Activated naive CD4-positive, alpha-beta T cell treated with anti-CD3 and anti-CD28 coated beads, Interleukin-2, amount 10 ng/mL, durations not matched to agents 7 days and 5 days (primary cell): ENCODE data around the gene MLLT3.
"Not testable (repeated sequence)": the region's sequence is repeated elsewhere in the genome, so short reads cannot be mapped to it uniquely, and the experiment has no call there.

Source experiments
- CTCF ChIA-PET: fragments of 350-600 bp; sonication (Branson Sonifier 250); formaldehyde crosslinking; loops from one replicate; lab custom pipeline; 2021; ENCODE audit warnings: antibody characterized with exemption; lab: Charles Lee
- DNase-seq: peaks from one replicate; pipeline ENCODE4 v3.0.0-alpha.2; 2020
- H3K27ac Mint-ChIP-seq: one replicate; pipeline ENCODE4 v1.8.0; 2021; ENCODE audit warnings: mild to moderate bottlenecking, moderate library complexity, mixed read lengths
- H3K27me3 Mint-ChIP-seq: one replicate; pipeline ENCODE4 v1.8.0; 2021; ENCODE audit warnings: mild to moderate bottlenecking, mixed read lengths
- H3K36me3 Mint-ChIP-seq: one replicate; pipeline ENCODE4 v1.8.0; 2021; ENCODE audit warnings: mixed read lengths
- H3K4me1 Mint-ChIP-seq: one replicate; pipeline ENCODE4 v1.8.0; 2021; ENCODE audit warnings: mixed read lengths
- H3K4me3 Mint-ChIP-seq: one replicate; pipeline ENCODE4 v1.8.0; 2021; ENCODE audit warnings: mild to moderate bottlenecking, moderate library complexity, mixed read lengths
- H3K9me3 Mint-ChIP-seq: one replicate; pipeline ENCODE4 v1.8.0; 2021; ENCODE audit warnings: mixed read lengths

Gene MLLT3

GRCh38 chr9:20622330-20623020, at the start of gene MLLT3:
TSS of gene MLLT3 (minus strand) at chr9:20622499.
- peaks cover 29% of the 10 kb centered on the region for H3K36me3 Mint-ChIP-seq
- H3K27ac Mint-ChIP-seq = peak within 1 kb of the TSS; percentile 99
- DNase-seq = peak; percentile 98
- peaks cover 43% of the 10 kb centered on the region for H3K4me1 Mint-ChIP-seq
- H3K4me3 Mint-ChIP-seq = peak within 1 kb of the TSS; percentile 98
- CTCF ChIA-PET = interaction anchor here (0.7 to 1.8 kb wide), 12 partner anchors 17 to 676 kb away, joined by 3 to 7 read pairs (median 4); partner anchors contain the start of gene FOCAD
- H3K27me3 Mint-ChIP-seq = no peaks in the 10 kb centered on the region
- H3K9me3 Mint-ChIP-seq = no peaks in the 10 kb centered on the region

- Mint-ChIP-seq H3K4me1 (no peaks in the 10 kb centered on the region), H3K9me3 (no peaks in the 10 kb centered on the region), H3K4me3 (no peak overlapping the region), H3K27ac (no peak overlapping the region), H3K27me3 (peaks cover 3% of the 10 kb centered on the region), H3K36me3 (peaks cover 7% of the 10 kb centered on the region)
- no peak for DNase-seq
- CTCF ChIA-PET = interaction anchor here (1.2 kb wide), 1 partner anchor 8 kb away, joined by 3 read pairs; no protein-coding TSS in a partner anchor
Observed at GRCh38 chr9:20671635-20672034, 49.3 kb upstream of the MLLT3 start.

- Mint-ChIP-seq H3K27me3 (peaks cover 3% of the 10 kb centered on the region), H3K36me3 (peaks cover 4% of the 10 kb centered on the region), H3K9me3 (no peaks in the 10 kb centered on the region), H3K4me3 (no peak overlapping the region), H3K4me1 (no peaks in the 10 kb centered on the region), H3K27ac (no peak overlapping the region)
- DNase-seq = no peak
- CTCF ChIA-PET = interaction anchor here (1.2 kb wide), 1 partner anchor 10 kb away, joined by 3 read pairs; no protein-coding TSS in a partner anchor
Observed at GRCh38 chr9:20670395-20670794, 48.1 kb upstream of the MLLT3 start.

GRCh38 chr9:20664501-20664900, 42.2 kb upstream of the MLLT3 start:
- CTCF ChIA-PET = no interaction called here
- no peak for DNase-seq
- Mint-ChIP-seq H3K4me1 (peaks cover 4% of the 10 kb centered on the region), H3K36me3 (no peaks in the 10 kb centered on the region), H3K27ac (no peak overlapping the region), H3K4me3 (no peak overlapping the region), H3K27me3 (peaks cover 7% of the 10 kb centered on the region), H3K9me3 (no peaks in the 10 kb centered on the region)

GRCh38 chr9:20663133-20663532, 40.8 kb upstream of the MLLT3 start:
- no peak overlapping the region for H3K4me3 Mint-ChIP-seq
- CTCF ChIA-PET = no interaction called here
- H3K27me3 Mint-ChIP-seq = peaks cover 4% of the 10 kb centered on the region
- H3K27ac Mint-ChIP-seq = no peak overlapping the region
- H3K9me3 Mint-ChIP-seq = no peaks in the 10 kb centered on the region
- DNase-seq = no peak
- peaks cover 4% of the 10 kb centered on the region for H3K4me1 Mint-ChIP-seq
- H3K36me3 Mint-ChIP-seq = no peaks in the 10 kb centered on the region

- Mint-ChIP-seq H3K4me1 (peaks cover 4% of the 10 kb centered on the region), H3K27ac (no peak overlapping the region), H3K4me3 (no peak overlapping the region), H3K36me3 (no peaks in the 10 kb centered on the region), H3K9me3 (no peaks in the 10 kb centered on the region), H3K27me3 (peaks cover 4% of the 10 kb centered on the region)
- no peak for DNase-seq
- CTCF ChIA-PET = no interaction called here
Observed at GRCh38 chr9:20662156-20662555, 39.9 kb upstream of the MLLT3 start.

GRCh38 chr9:20659474-20659967, 37.2 kb upstream of the MLLT3 start:
- Mint-ChIP-seq H3K4me1 (peaks cover 7% of the 10 kb centered on the region), H3K27ac (no peak overlapping the region), H3K9me3 (no peaks in the 10 kb centered on the region), H3K27me3 (peaks cover 2% of the 10 kb centered on the region), H3K36me3 (no peaks in the 10 kb centered on the region), H3K4me3 (no peak overlapping the region)
- CTCF ChIA-PET = no interaction called here
- no peak for DNase-seq

GRCh38 chr9:20658677-20659473, 36.6 kb upstream of the MLLT3 start:
- no peaks in the 10 kb centered on the region for H3K36me3 Mint-ChIP-seq
- no peak overlapping the region for H3K27ac Mint-ChIP-seq
- H3K4me1 Mint-ChIP-seq = peaks cover 7% of the 10 kb centered on the region
- H3K4me3 Mint-ChIP-seq = no peak overlapping the region
- H3K9me3 Mint-ChIP-seq = no peaks in the 10 kb centered on the region
- peak; percentile 33 for DNase-seq
- CTCF ChIA-PET = no interaction called here
- H3K27me3 Mint-ChIP-seq = no peaks in the 10 kb centered on the region

- CTCF ChIA-PET, H3K4me3 Mint-ChIP-seq, H3K27me3 Mint-ChIP-seq, H3K9me3 Mint-ChIP-seq, H3K4me1 Mint-ChIP-seq, H3K36me3 Mint-ChIP-seq, H3K27ac Mint-ChIP-seq: not testable (repeated sequence)
- DNase-seq = peak; percentile 62
Observed at GRCh38 chr9:20658246-20658667, 36.0 kb upstream of the MLLT3 start.

- no peaks in the 10 kb centered on the region for H3K9me3 Mint-ChIP-seq
- peaks cover 3% of the 10 kb centered on the region for H3K4me1 Mint-ChIP-seq
- H3K4me3 Mint-ChIP-seq = no peak overlapping the region
Observed at GRCh38 chr9:20651939-20652338, 29.6 kb upstream of the MLLT3 start.

GRCh38 chr9:20650750-20651299, 28.5 kb upstream of the MLLT3 start:
- H3K9me3 Mint-ChIP-seq = no peaks in the 10 kb centered on the region
- H3K27ac Mint-ChIP-seq = no peak overlapping the region
- H3K4me1 Mint-ChIP-seq = peaks cover 3% of the 10 kb centered on the region
- H3K27me3 Mint-ChIP-seq = peaks cover 11% of the 10 kb centered on the region
- no peak for DNase-seq
- no peak overlapping the region for H3K4me3 Mint-ChIP-seq
- CTCF ChIA-PET = interaction anchor here (1.2 kb wide), 1 partner anchor 26 kb away, joined by 3 read pairs; no protein-coding TSS in a partner anchor
- H3K36me3 Mint-ChIP-seq = no peaks in the 10 kb centered on the region

More at GRCh38 chr9:20651939-20652338, 29.6 kb upstream of the MLLT3 start:
- DNase-seq = no peak
- H3K36me3 Mint-ChIP-seq = no peaks in the 10 kb centered on the region
- H3K27me3 Mint-ChIP-seq = peaks cover 11% of the 10 kb centered on the region
- CTCF ChIA-PET = interaction anchor here (1.2 kb wide), 1 partner anchor 27 kb away, joined by 3 read pairs; no protein-coding TSS in a partner anchor
- no peak overlapping the region for H3K27ac Mint-ChIP-seq

GRCh38 chr9:20650313-20650712, 28.0 kb upstream of the MLLT3 start:
- no peak overlapping the region for H3K27ac Mint-ChIP-seq
- no peaks in the 10 kb centered on the region for H3K9me3 Mint-ChIP-seq
- H3K27me3 Mint-ChIP-seq = peaks cover 15% of the 10 kb centered on the region
- H3K4me1 Mint-ChIP-seq = peaks cover 2% of the 10 kb centered on the region
- CTCF ChIA-PET = no interaction called here
- no peak for DNase-seq
- no peak overlapping the region for H3K4me3 Mint-ChIP-seq
- H3K36me3 Mint-ChIP-seq = no peaks in the 10 kb centered on the region

- no peak for DNase-seq
- no peaks in the 10 kb centered on the region for H3K4me1 Mint-ChIP-seq
- no peaks in the 10 kb centered on the region for H3K9me3 Mint-ChIP-seq
- no peaks in the 10 kb centered on the region for H3K36me3 Mint-ChIP-seq
- H3K27ac Mint-ChIP-seq = no peak overlapping the region
- CTCF ChIA-PET = no interaction called here
- peaks cover 15% of the 10 kb centered on the region for H3K27me3 Mint-ChIP-seq
- H3K4me3 Mint-ChIP-seq = no peak overlapping the region
Observed at GRCh38 chr9:20649381-20649780, 27.1 kb upstream of the MLLT3 start.

GRCh38 chr9:20646656-20647055, 24.4 kb upstream of the MLLT3 start:
- H3K27ac Mint-ChIP-seq = no peak overlapping the region
- H3K36me3 Mint-ChIP-seq = no peaks in the 10 kb centered on the region
- CTCF ChIA-PET = no interaction called here
- H3K27me3 Mint-ChIP-seq = peaks cover 8% of the 10 kb centered on the region
- no peaks in the 10 kb centered on the region for H3K9me3 Mint-ChIP-seq
- H3K4me1 Mint-ChIP-seq = peaks cover 2% of the 10 kb centered on the region
- no peak overlapping the region for H3K4me3 Mint-ChIP-seq
- no peak for DNase-seq
